ENCODE measurements around the gene MCF2L2.

- TF ChIP-seq EP300 (IDR thresholded peaks at IDR 0.05) (no peak), POLR2A (IDR thresholded peaks at IDR 0.05) (no peak)
These were observed 109.0 kb downstream of the MCF2L2 start for GRCh38 chr3:183319371-183319770.
